ENCODE data around the gene PRDM2. TPM values are rescaled to one million over a fixed set of nuclear protein-coding genes. Genes with fewer than 3 reads are reported as not detected.

The PRDM2 gene
- total and polyA plus RNA-seq, 11 donors: 16.1 to 52.7 (median 36.3) TPM

DNA sequence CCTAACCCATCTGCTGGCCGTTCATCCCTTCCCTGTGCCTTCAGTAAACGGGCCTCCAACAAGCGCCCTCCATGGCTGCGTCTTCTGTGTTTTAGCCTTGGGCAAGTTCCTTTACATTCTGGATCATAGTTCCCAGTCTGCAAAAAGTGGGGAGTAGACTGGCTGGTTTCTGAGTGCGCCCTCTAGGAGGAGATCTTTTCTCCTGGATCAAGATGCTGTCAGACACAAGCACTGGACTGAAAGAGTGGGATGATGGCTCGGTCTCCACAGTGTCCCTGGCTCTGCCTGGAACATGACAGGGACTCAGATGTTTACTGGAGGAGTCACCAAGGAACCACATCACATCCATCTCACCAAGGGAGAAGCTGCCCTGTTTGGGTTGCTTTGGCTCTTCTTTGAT is 88.8 kb downstream of the PRDM2 start:
- intact Hi-C loops (cut with DNase I): no loop called here
- Histone ChIP-seq H3K27ac (no peak overlapping the region), H3K9me3 (no peaks in the 10 kb centered on the region), H3K27me3 (no peaks in the 10 kb centered on the region), H3K4me1 (peaks cover 0 to 43% (median 17%) of the 10 kb centered on the region in 12 donors), H3K4me3 (no peak overlapping the region), H3K36me3 (peaks cover 0 to 74% (median 34%) of the 10 kb centered on the region in 9 donors)
- 86 to 96% (median 92%) methylated on average over 6 of the region's 6 CpGs for WGBS, 4 donors
- no peak for ATAC-seq
- no peak for DNase-seq
- TF ChIP-seq POLR2A (IDR thresholded peaks at IDR 0.05): no peak
- TF ChIP-seq, protein P1, sequence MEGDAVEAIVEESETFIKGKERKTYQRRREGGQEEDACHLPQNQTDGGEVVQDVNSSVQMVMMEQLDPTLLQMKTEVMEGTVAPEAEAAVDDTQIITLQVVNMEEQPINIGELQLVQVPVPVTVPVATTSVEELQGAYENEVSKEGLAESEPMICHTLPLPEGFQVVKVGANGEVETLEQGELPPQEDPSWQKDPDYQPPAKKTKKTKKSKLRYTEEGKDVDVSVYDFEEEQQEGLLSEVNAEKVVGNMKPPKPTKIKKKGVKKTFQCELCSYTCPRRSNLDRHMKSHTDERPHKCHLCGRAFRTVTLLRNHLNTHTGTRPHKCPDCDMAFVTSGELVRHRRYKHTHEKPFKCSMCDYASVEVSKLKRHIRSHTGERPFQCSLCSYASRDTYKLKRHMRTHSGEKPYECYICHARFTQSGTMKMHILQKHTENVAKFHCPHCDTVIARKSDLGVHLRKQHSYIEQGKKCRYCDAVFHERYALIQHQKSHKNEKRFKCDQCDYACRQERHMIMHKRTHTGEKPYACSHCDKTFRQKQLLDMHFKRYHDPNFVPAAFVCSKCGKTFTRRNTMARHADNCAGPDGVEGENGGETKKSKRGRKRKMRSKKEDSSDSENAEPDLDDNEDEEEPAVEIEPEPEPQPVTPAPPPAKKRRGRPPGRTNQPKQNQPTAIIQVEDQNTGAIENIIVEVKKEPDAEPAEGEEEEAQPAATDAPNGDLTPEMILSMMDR (IDR thresholded peaks at IDR 0.05): no peak

DNA sequence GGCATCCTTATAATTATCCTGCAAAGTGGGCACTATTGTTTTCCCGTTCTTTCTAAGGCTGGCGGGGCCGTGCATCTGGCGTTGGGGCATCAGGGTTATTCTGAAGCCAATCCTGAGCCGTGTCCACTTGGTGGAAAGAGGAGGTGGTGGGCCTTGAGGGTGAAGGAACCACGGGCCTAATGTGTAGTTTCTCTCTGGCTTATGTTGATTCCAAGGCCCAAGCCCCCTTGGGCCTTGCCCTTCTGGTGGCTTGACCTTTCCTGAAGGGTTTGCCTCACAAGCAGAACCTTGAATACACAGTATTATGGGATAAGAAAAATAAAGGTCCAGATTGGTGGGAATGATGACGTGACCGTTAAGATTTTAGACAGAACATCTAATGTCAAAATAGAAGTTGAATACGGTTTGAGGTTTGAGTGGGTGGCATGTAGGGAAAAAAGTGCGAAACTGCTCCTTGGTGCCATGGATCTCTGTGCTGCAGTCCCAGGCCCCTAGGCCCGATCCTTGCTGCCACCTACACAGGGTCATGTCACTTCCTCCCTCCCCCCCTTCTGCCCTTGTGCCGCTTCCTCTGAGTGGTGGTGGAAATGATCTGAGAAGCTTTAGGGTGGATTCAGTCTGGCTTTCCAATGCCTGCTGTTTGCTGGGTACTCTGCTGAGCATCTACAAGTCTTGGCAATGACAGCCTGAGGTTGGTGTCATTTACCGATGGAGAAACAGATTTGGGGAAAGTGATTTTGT is 90.5 kb downstream of the PRDM2 start:
- H3K4me3 ChIP-seq: no peak overlapping the region
- ATAC-seq (no peak), DNase-seq (no peak)
- no peaks in the 10 kb centered on the region for H3K27me3 ChIP-seq
- 87 to 96% (median 93%) methylated on average over 13 of the region's 13 CpGs for WGBS, 4 donors
- H3K4me1 ChIP-seq: peaks cover 0 to 30% (median 7%) of the 10 kb centered on the region in 12 donors
- TF ChIP-seq, protein P1 (IDR thresholded peaks at IDR 0.05): no peak
- no peak for TF ChIP-seq POLR2A (IDR thresholded peaks at IDR 0.05)
- H3K9me3 ChIP-seq: no peaks in the 10 kb centered on the region
- intact Hi-C loops (cut with DNase I): loop anchor here in 2 of 10 donors (5.0 kb wide), 2 partner anchors 38 to 43 kb away; no protein-coding TSS in a partner anchor
- peaks cover 0 to 70% (median 32%) of the 10 kb centered on the region in 9 donors for H3K36me3 ChIP-seq
- H3K27ac ChIP-seq: peak overlapping the region in 1 of 12 donors; percentile 3

- 72 to 84% (median 79%) methylated on average over 6 of the region's 6 CpGs for WGBS, 4 donors
Measured at GRCh38 chr1:13792419-13792818, 92.4 kb downstream of the PRDM2 start.

More at GRCh38 chr1:13792419-13792818, 92.4 kb downstream of the PRDM2 start:
- TF ChIP-seq, protein P1 (IDR thresholded peaks at IDR 0.05): no peak
- no peak for TF ChIP-seq POLR2A (IDR thresholded peaks at IDR 0.05)
- Histone ChIP-seq H3K9me3 (no peaks in the 10 kb centered on the region), H3K36me3 (peaks cover 0 to 56% (median 21%) of the 10 kb centered on the region in 9 donors), H3K4me3 (no peak overlapping the region), H3K27me3 (no peaks in the 10 kb centered on the region), H3K27ac (peak overlapping the region in 11 of 12 donors; percentile 10 to 77 (median 50)), H3K4me1 (peaks cover 0 to 29% (median 6%) of the 10 kb centered on the region in 12 donors)
- DNase-seq (no peak), ATAC-seq (peak; percentile 34 to 68 (median 58))
- intact Hi-C loops (cut with DNase I): loop anchor here in 3 of 10 donors (2.0 to 5.0 kb wide), 3 partner anchors 40 to 45 kb away; no protein-coding TSS in a partner anchor

Data from heart left ventricle (tissue), 16 donors.